GM12872 (cell line): ENCODE measurements around the gene L3MBTL3.

Experiments
- CTCF ChIP-seq: IDR thresholded peaks from 3 replicates; pipeline ENCODE4 v1.5.1; 2011; ENCODE audit warnings: low read depth, mild to moderate bottlenecking, low read length, moderate library complexity; ENCODE audit not compliant: insufficient read depth

Gene L3MBTL3

GRCh38 chr6:130029163-130029562 lies 10.8 kb downstream of the L3MBTL3 start:
- no peak for TF ChIP-seq CTCF

- no peak for TF ChIP-seq CTCF
Measured at GRCh38 chr6:130032758-130033340, 14.5 kb downstream of the L3MBTL3 start.

GRCh38 chr6:130033949-130034348 lies 15.6 kb downstream of the L3MBTL3 start:
- TF ChIP-seq CTCF = no peak

- no peak for TF ChIP-seq CTCF
Measured at GRCh38 chr6:130034378-130035146, 16.2 kb downstream of the L3MBTL3 start.

- no peak for TF ChIP-seq CTCF
Measured at GRCh38 chr6:130035211-130035610, 16.8 kb downstream of the L3MBTL3 start.

GRCh38 chr6:130037207-130037811 lies 18.9 kb downstream of the L3MBTL3 start:
- peak; percentile 45; the same call in 1 of the 3 replicates for TF ChIP-seq CTCF

- no peak for TF ChIP-seq CTCF
Measured at GRCh38 chr6:130041594-130041993, 23.2 kb downstream of the L3MBTL3 start.
